ENCODE data around the gene HAGH.

GRCh38 chr16:1792836-1793577 is 33.6 kb downstream of the HAGH start:
- no peak for TF ChIP-seq CTCF (IDR thresholded peaks at IDR 0.05; ENCODE audit: insufficient read depth, low read length)
- TF ChIP-seq SPI1 (IDR thresholded peaks at IDR 0.05; ENCODE audit: borderline replicate concordance, low read depth) = no peak
- no peak for TF ChIP-seq POLR2AphosphoS5 (IDR thresholded peaks at IDR 0.05; ENCODE audit: low read depth)
- TF ChIP-seq REST (IDR thresholded peaks at IDR 0.05; ENCODE audit: insufficient replicate concordance, low read depth) = no peak
- no peak for TF ChIP-seq GABPA (IDR thresholded peaks at IDR 0.05; ENCODE audit: low read depth)

Data from HL-60 (cell line).